ENCODE data around the gene EEIG1. TPM values are rescaled to one million over a fixed set of nuclear protein-coding genes. Genes with fewer than 3 reads are reported as not detected.
A peak's percentile ranks its signal among the peaks of the same experiment; 100 is the strongest.

The EEIG1 gene
- total and polyA plus RNA-seq, 2 of the 4 experiments (the other 2 are of a cell fraction): 1.1 to 23.2 TPM

DNA sequence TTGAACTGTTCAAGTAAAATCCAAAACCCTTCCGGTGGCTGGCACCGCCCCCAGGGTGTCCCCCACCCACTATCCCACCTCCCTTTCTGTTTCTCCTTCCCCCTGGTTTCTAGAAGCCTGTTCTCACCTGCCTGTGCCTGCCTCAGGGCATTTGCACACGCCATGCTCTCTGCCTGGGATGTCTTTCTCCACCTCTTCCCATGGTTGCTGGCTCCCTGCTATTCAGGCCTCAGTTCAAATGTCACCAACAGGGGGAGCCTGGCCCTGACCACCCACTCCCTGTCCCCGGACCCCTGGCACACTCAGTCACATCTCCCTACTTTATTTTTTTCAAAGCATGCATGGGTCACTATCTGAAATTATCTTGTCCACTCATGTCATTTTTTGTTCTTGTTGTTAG lies 39.9 kb upstream of the EEIG1 start:
- H3K18ac ChIP-seq (ENCODE audit: low read depth, low read length): no peak overlapping the region
- ATAC-seq (ENCODE audit: low read depth) (no peak), DNase-seq (no peak)
- H3K4me1 ChIP-seq (ENCODE audit: control insufficient read depth, insufficient read depth, low read length): no peaks in the 10 kb centered on the region
- dilution Hi-C loops (cut with HindIII; ENCODE audit: low sequenced_read_pairs, unreplicated experiment) (no loop called here), intact Hi-C loops (cut with micrococcal nuclease) (no loop called here), in situ Hi-C loops (cut with MboI; ENCODE audit: low sequenced_read_pairs) (no loop called here)
- no peak overlapping the region for H3K56ac ChIP-seq (ENCODE audit: extremely low read depth, insufficient read depth, low read length)
- H4K20me1 ChIP-seq (ENCODE audit: insufficient read depth, low read length): no peaks in the 10 kb centered on the region
- H3K9me3 ChIP-seq (ENCODE audit: control insufficient read depth, insufficient read depth, low read length): no peaks in the 10 kb centered on the region
- WGBS, 2 experiments (ENCODE audit: extremely low coverage in 2 of 2, insufficient read length in 1 of 2): 78% methylated on average over 1 of the region's 4 CpGs; no CpG with 5 or more reads in 1 of the 2 experiments
- no peak overlapping the region for H3K23ac ChIP-seq (ENCODE audit: low read depth, low read length)
- H4K91ac ChIP-seq (ENCODE audit: insufficient read depth, low read depth, low read length): no peak overlapping the region
- peaks cover 2% of the 10 kb centered on the region; the same call in 1 of the 2 replicates for H3K27me3 ChIP-seq (ENCODE audit: control insufficient read depth, insufficient read depth, low read length)
- no peak overlapping the region for H3K4ac ChIP-seq (ENCODE audit: low read depth, low read length)
- H3K9ac ChIP-seq (ENCODE audit: low read depth, low read length): no peak overlapping the region
- no peak overlapping the region for H3K27ac ChIP-seq (ENCODE audit: insufficient read depth, low read length)
- H2BK120ac ChIP-seq (ENCODE audit: low read depth, low read length): no peak overlapping the region
- H2BK20ac ChIP-seq (ENCODE audit: low read depth, low read length): no peak overlapping the region
- no peak overlapping the region for H4K8ac ChIP-seq (ENCODE audit: low read depth in 2 of 2, low read length in 2 of 2)
- H2AK9ac ChIP-seq (replicated peaks; ENCODE audit: low read depth, low read length, poor library complexity): no peak overlapping the region
- ChIA-PET CTCF (no interaction called here), POLR2A (ENCODE audit: unreplicated experiment) (no interaction called here)
- H2AFZ ChIP-seq (replicated peaks; ENCODE audit: low read length, poor library complexity): no peak overlapping the region
- no peaks in the 10 kb centered on the region for H3K36me3 ChIP-seq (ENCODE audit: control insufficient read depth, insufficient read depth, low read length)
- no peak overlapping the region for H2BK5ac ChIP-seq (ENCODE audit: low read depth, low read length, poor library complexity, severe bottlenecking)
- no peak overlapping the region for H4K5ac ChIP-seq (ENCODE audit: low read depth, low read length)
- no TSS peak for BruUV-seq (replicated peaks)
- no peak overlapping the region for H2BK15ac ChIP-seq (ENCODE audit: low read depth, low read length)
- no peak overlapping the region for H3K4me3 ChIP-seq (ENCODE audit: insufficient read depth, low read depth, low read length)
- H3K14ac ChIP-seq (replicated peaks; ENCODE audit: low read depth, low read length): no peak overlapping the region
- H3K79me1 ChIP-seq (ENCODE audit: low read depth in 1 of 2, low read length in 2 of 2): no peaks in the 10 kb centered on the region
- no peak for TF ChIP-seq MXI1 (IDR thresholded peaks at IDR 0.05; ENCODE audit: borderline replicate concordance, low read depth, low read length)
- TF ChIP-seq MAZ (IDR thresholded peaks at IDR 0.05; ENCODE audit: borderline replicate concordance, low read depth, low read length): no peak
- no peak for TF ChIP-seq RAD21 (IDR thresholded peaks at IDR 0.05; ENCODE audit: low read length)
- TF ChIP-seq POLR2A (IDR thresholded peaks at IDR 0.05; ENCODE audit: low read depth, low read length): no peak
- no peak for TF ChIP-seq NFE2L2 (IDR thresholded peaks at IDR 0.05; ENCODE audit: low read depth, low read length)
- TF ChIP-seq RFX5 (IDR thresholded peaks at IDR 0.05; ENCODE audit: low read depth, low read length): no peak
- TF ChIP-seq RCOR1 (IDR thresholded peaks at IDR 0.05; ENCODE audit: insufficient replicate concordance, low read length): no peak
- TF ChIP-seq, protein P1, sequence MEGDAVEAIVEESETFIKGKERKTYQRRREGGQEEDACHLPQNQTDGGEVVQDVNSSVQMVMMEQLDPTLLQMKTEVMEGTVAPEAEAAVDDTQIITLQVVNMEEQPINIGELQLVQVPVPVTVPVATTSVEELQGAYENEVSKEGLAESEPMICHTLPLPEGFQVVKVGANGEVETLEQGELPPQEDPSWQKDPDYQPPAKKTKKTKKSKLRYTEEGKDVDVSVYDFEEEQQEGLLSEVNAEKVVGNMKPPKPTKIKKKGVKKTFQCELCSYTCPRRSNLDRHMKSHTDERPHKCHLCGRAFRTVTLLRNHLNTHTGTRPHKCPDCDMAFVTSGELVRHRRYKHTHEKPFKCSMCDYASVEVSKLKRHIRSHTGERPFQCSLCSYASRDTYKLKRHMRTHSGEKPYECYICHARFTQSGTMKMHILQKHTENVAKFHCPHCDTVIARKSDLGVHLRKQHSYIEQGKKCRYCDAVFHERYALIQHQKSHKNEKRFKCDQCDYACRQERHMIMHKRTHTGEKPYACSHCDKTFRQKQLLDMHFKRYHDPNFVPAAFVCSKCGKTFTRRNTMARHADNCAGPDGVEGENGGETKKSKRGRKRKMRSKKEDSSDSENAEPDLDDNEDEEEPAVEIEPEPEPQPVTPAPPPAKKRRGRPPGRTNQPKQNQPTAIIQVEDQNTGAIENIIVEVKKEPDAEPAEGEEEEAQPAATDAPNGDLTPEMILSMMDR (conservative IDR thresholded peaks at IDR 0.05; ENCODE audit: low read depth, low read length): 0 out of 2 replicates have a peak, but pooled peaks have one; percentile 10
- TF ChIP-seq, protein P2, sequence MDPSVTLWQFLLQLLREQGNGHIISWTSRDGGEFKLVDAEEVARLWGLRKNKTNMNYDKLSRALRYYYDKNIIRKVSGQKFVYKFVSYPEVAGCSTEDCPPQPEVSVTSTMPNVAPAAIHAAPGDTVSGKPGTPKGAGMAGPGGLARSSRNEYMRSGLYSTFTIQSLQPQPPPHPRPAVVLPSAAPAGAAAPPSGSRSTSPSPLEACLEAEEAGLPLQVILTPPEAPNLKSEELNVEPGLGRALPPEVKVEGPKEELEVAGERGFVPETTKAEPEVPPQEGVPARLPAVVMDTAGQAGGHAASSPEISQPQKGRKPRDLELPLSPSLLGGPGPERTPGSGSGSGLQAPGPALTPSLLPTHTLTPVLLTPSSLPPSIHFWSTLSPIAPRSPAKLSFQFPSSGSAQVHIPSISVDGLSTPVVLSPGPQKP (IDR thresholded peaks at IDR 0.05; ENCODE audit: borderline replicate concordance, low read depth, low read length): no peak
- no peak overlapping the region for H2AK5ac ChIP-seq (ENCODE audit: low read depth, low read length)
- H3K9me1 ChIP-seq (ENCODE audit: insufficient read depth, low read length): 0 out of 2 replicates have a peak, but pooled peaks cover 2% of the 10 kb centered on the region
- no peak overlapping the region for H3K4me2 ChIP-seq (ENCODE audit: low read depth, low read length)
